ENCODE measurements around the gene FHIT. TPM values are rescaled to one million over a fixed set of nuclear protein-coding genes. Genes with fewer than 3 reads are reported as not detected.
"Not testable (repeated sequence)": the region's sequence is repeated elsewhere in the genome, so short reads cannot be mapped to it uniquely, and the experiment has no call there.

FHIT gene
- total RNA-seq, 1 donor from 2014 or later, result 26.0 TPM

DNA sequence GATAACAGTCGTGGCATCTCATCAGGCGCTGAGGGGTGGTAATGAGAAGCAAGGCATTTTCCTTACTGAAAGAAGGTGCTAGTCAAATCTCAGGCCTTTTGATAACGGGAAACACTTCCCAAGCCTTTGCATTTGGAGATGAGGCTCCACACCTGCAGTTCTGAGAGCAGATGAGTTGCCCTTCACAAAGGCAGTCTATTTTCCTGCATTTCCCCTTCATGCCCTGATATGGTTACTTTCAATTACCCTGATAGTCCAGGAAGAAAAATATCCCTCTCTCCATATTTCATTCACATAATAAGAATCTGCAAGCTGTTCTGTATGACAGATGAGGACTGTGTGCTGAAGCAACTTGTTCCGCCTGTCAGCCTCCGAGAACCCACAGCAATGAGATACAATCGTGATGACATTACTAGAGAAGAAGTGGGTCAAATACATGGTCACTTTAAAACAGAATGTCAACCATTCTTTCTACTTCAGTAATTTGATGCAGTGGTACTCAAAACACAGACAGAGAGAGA lies 25.0 kb downstream of the FHIT start:
- no peak for DNase-seq (ENCODE audit: low spot score)

DNA sequence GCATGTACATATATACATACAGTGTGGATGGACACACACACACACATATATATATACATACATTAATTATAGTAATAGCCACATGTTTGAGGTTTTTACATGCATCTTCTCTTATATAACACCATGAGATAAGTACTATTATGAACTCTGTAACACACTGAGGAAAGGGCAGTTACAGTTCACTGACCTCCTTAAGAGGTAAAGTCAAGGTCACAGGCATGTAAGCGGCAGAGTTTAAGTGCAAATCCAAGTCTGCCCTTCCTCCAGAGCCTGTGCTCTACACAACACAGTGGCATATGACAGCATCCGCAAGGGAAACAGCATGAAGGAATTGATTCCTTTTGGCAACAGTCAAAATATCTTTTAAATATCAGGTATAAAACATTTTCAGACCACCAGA lies 26.4 kb downstream of the FHIT start:
- DNase-seq (ENCODE audit: low spot score), result no peak

DNA sequence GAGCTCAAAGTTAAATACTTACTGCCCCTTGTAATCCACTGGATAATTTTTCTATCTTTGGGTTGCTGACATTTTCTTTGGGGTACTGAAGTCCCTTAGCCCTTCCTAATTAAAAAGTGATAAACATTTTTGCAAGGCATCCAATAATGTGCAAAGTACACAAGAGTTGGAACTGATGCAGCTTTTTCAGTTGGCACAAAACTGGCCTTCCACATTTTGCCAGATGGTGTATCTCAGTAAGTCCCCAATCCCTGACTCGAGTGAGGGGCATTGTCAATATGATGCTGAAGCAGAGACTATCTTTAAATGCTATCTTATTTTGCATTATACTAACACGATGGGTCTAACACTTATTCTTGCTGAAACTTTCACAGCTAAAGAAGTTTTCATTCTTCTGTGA lies 27.8 kb downstream of the FHIT start:
- DNase-seq (ENCODE audit: low spot score), result no peak

DNA sequence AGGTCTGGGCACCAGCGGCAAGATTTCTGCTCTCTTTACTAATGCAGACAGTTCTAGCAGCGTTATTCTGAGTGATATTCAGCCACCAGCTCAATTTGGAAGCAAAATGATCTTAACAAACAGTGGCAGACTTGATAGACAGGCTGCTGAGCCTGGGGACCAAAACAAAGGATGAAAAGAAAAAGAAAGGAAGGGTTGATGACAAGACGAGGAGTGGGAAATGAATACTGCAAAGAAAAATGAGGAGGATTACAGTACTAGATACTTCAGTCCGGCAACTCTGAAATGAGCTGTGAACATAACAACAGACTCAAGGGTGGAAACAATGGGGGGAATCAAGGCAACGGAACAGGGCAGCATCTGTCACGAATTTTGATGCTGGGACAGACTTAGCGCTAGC lies 28.8 kb downstream of the FHIT start:
- DNase-seq (ENCODE audit: low spot score), result no peak

DNA sequence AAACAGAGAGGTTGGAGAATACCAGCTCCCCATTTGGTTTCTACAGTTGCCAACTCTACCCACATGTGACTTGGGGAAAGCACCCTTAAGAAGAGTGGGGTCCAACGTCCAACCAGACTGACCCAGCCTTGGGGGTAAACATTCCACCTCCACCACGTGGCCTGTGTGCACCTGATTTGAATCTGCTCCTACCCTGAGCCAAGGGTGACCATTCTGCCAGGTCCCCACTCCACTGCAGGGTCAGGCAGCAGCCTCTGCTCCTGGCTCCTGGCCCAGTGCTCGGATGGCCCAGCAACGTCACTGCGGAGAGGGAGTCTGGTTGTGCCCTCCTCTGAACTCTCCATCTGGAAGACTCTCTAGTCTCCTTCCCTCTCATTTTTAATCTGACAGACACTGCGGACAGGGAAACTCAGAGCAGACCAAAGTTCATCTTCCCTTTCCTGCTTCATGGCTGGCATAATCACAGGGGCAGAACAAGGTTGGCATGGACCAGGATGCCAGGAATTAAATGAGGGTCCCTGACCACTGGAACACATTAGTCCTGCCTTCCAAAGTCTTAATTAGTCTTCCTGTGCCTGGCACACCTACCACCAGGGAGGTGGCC lies 29.4 kb downstream of the FHIT start:
- no peak for DNase-seq (ENCODE audit: low spot score)

DNA sequence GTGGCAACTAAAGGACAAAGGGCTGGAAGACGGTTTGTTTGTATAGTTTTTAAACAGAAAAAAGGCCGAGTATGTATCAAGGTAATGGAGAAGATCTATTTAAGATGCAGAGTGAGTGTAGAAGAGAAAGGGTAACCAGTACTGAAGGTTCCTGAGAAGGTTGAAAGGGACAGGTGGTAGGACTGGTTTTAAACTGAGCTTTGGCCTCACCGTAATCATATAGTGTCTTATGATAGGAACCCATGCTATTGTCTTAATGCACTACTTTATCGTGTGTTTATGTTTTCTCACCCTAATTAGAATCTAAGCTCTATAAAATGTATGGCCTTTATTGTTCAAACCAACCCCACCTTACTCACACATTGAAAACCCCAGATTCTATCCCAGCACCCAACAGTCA lies 32.7 kb downstream of the FHIT start:
- no peak for DNase-seq (ENCODE audit: low spot score)

DNA sequence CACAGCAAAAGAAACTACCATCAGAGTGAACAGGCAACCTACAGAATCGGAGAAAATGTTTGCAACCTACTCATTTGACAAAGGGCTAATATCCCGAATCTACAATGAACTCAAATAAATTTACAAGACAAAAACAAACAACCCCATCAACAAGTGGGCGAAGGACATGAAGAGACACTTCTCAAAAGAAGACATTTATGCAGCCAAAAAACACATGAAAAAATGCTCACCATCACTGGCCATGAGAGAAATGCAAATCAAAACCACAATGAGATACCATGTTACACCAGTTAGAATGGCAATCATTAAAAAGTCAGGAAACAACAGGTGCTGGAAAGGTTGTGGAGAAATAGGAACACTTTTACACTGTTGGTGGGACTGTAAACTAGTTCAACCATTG lies 35.1 kb downstream of the FHIT start:
- DNase-seq (ENCODE audit: low spot score), result not testable (repeated sequence)

DNA sequence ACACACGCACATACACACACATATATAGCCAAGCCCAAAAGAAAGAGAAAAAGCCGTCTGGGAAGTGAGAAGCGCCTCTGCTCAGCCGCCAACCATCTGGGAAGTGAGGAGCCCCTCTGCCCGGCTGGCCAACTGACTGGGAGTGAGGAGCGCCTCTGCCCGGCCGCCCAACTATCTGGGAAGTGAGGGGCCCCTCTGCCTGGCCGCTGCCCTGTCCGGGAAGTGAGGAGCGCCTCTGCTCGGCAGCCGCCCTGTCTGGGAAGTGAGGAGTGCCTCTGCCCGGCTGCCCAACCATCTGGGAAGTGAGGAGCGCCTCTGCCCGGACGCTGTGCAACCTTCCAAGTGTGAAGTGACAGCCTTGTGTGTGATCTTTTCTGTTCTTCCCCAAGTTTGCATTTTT lies 49.2 kb downstream of the FHIT start:
- DNase-seq (ENCODE audit: low spot score), result no peak

DNA sequence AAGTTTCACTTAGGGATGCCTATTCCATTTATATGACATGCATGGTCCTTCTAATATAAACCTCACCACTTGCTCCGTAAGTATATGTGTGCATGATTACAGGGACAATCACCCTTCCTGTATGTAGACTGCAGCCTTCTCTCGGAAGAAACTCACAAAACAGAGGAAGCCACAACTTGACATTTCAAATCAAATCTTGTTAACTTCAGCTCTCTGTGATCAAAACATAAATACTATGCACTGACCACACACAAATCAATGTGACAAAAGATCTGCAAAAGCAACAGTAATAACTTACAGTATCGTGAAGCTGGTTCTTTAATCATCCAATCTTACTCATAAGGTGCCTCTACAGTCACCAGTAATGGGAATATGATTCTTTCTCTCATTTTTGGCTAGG lies 50.2 kb downstream of the FHIT start:
- no peak for DNase-seq (ENCODE audit: low spot score)

DNA sequence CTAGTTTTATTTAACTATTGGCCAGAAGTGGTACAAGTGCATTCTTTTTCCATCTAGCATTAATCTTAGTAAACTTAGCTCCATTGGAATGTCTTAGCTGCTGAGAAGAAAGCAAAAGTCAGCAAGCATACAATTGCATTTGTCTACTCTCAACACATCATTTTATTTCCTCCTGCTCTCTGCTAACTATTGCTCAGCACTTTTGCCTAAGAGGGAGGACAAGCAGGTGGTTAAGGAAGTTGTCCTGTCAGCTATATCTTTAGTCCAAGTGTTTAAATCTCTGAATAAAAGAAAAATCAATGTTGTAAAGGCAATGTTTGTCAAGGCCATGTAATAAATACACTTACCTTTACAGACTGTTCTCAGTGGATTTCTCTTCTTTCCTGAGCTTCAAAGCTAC lies 51.0 kb downstream of the FHIT start:
- no peak for DNase-seq (ENCODE audit: low spot score)

DNA sequence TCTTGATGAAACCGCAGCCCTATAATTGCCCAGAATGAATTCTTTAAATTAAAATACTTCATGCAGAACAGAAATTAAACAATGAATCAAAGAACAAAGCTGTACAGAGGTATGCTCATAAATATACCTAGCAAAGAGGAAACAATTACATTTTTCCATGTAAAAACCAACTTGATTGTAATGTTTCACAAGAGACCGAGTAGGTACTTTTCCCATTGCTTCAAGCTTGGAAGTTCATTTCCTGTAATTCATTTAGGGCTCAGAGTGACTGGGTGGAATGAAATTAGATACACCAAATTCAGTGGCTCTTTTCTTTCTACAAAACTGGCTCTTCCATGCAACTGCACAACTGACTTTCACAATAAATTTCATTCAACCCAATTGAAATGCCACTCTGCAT lies 51.4 kb downstream of the FHIT start:
- DNase-seq (ENCODE audit: low spot score), result no peak

DNA sequence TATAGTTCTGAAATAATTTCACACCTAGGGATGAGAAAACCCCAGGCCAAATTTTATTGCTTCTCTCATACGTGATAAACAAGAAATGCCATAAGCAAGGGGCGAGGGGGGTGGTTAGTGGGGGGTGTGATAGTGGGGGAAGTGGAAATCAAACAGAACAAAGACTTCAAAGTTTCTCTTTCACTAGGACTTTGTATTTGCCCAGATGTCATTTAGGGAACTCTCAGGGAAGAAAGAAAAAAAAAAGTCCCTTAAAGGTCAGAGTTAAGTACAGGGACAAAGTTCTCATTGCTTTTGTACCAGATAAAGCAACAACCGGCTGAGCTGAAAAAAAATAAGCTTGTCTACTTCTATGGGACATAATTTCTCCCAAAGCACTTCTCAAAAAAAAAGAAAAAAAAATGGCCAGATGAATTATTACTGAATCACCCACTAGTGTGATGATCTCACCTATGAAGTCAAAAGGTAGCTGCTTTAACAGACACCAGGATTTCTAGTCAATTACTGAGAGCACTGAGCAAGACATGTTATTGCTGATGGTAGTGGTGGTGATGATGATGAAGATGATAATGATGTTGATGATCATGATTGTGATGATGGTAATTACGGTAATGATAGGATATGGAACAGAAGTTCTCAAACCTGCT lies 56.2 kb downstream of the FHIT start:
- no peak for DNase-seq (ENCODE audit: low spot score)

DNA sequence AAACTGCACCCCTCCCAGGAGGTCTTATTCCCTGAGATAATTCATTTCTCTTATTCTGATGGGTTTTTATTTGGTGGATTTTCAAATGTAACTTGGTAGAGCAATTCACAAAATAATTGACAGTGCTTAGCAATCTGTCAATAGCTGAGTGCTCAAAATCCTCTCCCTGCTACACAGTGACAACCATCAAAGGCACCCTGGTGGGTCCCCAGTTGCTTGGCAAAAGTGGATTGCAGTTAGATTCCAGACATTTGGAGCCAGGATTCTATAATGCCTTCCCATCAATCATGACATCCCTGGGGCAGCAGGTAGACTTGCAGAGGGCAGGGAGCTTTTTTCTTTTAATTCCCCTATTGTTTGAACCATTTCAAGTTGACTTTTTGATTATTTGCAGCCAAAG lies 59.0 kb downstream of the FHIT start:
- no peak for DNase-seq (ENCODE audit: low spot score)

DNA sequence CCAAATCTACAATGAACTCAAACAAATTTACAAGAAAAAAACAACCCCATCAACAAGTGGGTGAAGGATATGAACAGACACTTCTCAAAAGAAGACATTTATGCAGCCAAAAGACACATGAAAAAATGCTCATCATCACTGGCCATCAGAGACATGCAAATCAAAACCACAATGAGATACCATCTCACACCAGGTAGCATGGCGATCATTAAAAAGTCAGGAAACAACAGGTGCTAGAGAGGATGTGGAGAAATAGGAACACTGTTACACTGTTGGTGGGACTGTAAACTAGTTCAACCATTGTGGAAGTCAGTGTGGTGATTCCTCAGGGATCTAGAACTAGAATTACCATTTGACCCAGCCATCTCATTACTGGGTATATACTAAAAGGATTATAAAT lies 61.0 kb downstream of the FHIT start:
- DNase-seq (ENCODE audit: low spot score), result not testable (repeated sequence)

DNA sequence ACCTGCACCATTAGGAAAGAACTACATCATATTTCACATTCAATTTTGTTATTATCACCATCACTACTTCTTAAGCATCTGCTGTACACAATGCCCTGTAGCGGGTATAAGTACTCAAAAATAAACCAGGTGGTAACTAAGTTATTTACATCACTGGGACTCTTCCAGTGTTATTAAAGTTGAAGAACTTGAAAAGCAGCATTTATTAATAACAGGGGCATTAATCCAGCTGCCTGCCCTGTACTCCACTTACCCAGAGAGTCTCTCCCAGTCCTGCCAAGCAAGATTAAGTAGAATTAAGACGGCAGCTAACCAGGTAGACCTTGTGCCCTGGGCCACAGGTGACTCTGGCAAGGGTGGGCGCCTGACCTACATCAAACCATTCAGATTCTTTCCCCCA lies 65.2 kb downstream of the FHIT start:
- no peak for DNase-seq (ENCODE audit: low spot score)

DNA sequence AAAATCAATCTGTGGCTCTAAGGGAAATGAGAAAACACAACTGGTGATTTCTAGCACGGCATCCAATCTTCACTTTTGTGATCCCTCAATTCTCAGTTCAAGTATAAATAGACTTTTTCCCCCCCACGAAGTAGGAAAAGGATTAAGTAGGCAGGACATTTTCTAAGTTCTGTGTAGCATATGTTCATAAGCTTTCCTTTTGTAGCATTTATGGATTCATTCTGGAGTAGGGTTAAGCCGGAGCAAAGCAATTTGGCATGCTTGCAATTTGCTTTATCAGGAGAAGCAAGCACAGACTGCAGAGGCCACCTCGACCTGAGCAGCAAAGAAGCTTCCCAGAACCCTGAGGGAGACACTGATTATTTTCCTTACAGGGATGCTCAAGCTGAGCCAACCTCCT lies 66.3 kb downstream of the FHIT start:
- DNase-seq (ENCODE audit: low spot score), result no peak

DNA sequence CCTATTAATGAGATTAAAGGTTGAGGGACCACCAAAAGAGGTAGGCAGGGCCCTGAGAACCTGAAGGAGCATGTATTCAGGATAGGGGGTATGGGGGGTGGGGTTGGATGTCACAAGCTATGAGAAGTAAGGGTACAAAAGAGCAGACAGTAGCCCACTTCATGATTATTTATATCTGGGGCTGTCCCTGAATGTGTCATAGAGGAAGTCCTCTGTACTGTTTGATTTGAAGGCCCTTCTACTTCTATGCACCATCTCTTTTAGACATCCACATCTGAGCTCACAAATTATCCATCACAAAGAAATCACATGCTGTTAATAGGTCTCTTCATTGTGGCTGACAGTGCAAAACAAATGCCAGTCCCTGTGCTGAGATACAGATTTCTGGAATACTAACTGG lies 68.6 kb downstream of the FHIT start:
- DNase-seq (ENCODE audit: low spot score), result no peak

DNA sequence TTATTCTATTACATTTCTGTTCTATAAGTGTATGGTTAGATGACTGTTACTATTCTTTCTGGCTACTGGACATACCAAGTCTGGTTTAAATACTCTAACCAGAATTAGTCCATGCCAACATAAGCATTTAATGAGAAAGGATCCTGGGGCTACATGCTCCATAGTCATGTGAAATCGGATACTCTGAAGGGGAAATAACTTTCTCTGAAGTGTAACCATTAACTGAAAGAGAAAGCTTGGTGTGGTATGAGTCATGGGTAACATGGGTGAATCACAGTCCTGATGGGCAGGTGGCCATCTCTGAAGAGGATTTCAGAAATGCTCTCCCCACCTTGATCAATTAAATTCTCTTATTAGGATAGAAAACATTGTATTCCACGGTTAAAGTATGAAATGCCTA lies 69.4 kb downstream of the FHIT start:
- DNase-seq (ENCODE audit: low spot score), result no peak

DNA sequence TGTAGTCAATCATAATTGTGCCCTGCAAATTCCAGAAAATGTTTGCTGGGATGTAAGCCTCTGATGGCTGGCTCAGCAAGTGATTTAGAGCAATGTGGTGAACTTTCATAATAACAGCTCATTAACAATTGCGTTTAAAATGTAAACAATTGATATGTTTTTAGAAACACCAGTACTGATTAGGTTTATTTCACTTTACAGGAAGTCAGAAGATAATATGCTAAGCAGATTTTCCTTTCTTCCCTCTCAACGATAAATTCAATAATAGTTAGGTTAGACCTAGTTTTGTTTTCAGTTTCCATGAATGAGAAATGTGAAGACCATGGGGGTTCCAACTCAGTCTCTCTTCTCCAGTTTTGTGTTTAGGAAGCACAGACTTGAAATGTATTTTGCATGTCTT lies 71.0 kb downstream of the FHIT start:
- DNase-seq (ENCODE audit: low spot score), result no peak

DNA sequence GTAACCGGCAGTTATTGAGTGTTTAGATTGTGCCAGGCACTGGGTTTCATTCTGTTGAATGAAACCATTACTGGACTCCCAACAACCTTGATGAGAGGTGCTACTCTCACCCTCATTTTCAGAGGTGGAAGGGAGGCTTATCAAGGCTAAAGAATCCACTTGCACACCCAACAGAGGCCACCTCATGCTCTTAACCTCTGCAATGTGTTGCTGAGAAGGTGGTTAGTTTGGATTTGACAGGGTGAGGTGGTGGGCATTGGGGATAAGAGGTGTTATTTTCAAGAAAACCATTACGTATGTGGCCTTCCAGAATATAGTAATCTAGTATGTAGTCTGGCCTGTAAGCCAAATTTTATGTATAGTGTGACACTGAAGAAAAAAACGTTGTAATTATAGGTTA lies 73.1 kb downstream of the FHIT start:
- DNase-seq (ENCODE audit: low spot score), result no peak

DNA sequence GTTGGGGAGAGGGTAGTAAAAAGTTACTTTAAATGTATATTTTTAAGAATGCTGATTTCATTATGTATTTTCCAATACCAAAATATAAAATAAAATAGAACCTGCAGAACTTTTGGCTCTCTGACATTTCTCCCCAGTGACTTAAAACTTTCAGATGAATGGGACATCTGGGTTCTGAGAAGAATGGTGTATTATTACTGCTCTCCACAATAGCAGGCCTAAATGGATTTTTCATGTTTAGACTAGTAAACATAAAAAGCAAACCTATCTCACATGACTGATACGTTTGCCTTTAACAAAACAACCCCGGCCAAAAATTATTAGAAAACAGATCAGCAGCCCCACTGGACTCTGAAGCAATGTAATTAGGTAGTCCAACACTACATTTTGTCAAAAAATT lies 73.8 kb downstream of the FHIT start:
- no peak for DNase-seq (ENCODE audit: low spot score)

DNA sequence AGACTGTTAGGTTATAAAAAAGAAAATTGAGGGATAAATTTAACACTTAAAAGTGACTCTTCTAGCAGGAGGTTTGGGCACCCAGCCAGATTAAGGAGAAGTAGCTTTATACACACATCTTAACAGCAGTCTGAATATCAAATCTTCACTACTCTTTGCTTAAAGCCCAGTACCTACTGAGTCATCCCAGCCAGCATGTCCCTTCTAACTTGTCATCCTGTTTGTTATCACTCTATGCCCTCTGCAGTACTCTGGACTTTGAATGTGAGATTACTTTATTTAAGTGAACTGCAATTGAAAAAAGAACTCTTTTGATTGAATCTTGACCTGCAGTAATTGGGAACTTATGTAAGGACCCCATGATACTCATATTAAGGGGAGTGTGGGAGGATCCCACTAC lies 77.6 kb downstream of the FHIT start:
- DNase-seq (ENCODE audit: low spot score), result no peak

DNA sequence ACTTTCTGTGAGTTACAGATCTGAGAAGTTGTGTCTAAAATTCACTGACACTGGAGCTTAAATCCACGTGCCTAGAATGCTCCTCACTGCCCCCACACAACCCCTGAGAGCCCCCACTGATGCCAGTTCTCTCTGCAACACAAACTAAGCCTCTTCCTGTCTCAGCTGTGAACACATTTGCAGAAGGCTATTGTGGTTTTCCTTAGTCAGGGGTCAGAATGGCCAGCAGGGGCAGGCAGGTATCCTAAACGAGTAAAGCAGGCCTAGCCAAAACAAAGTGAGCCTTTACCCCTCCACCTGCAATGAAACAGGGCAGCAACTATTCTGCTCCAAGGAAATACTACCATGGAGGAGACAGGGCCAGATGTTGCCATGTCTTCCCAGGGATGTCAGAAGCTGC lies 78.6 kb downstream of the FHIT start:
- no peak for DNase-seq (ENCODE audit: low spot score)

DNA sequence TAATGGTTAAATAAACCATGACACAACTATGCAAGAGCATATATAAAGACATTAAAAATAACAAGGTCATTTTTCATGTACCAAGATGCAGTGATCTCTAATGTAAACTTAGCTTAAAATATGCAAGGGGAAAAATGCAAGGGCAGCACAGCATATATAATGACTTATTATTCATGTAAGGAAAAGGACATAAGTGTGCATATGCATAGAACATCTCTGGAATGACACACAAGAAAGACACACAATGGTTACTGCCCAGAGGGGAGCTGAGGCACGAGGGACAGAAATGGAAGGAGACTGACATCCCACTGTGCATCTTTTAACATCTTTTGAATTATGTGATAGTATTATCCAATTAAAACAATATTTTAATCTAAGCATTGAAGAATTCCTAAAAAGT lies 79.0 kb downstream of the FHIT start:
- no peak for DNase-seq (ENCODE audit: low spot score)

Measured in ureter (tissue), 1 donor.